ENCODE measurements around the gene ZIC4. TPM values are rescaled to one million over a fixed set of nuclear protein-coding genes. Genes with fewer than 3 reads are reported as not detected.

The ZIC4 gene
- total RNA-seq, 2 donors from 2014 or later, result not detected

- Mint-ChIP-seq H3K4me3 (no peak overlapping the region), H3K9me3 (peaks cover 2% of the 10 kb centered on the region)
Measured at GRCh38 chr3:147336543-147337278, 69.6 kb downstream of the ZIC4 start.

More at GRCh38 chr3:147336543-147337278, 69.6 kb downstream of the ZIC4 start:
- ATAC-seq (no peak), DNase-seq (ENCODE audit: low spot score) (no peak)
- Mint-ChIP-seq H3K27ac (no peak overlapping the region), H3K4me1 (ENCODE audit: low read depth in 2 of 2) (no peaks in the 10 kb centered on the region), H3K36me3 (no peaks in the 10 kb centered on the region), H3K27me3 (no peaks in the 10 kb centered on the region)

Other genes with a start within 250 kb of the ZIC4 start
- gene ZIC1, start 2.8 kb upstream of the ZIC4 start, total RNA-seq, result not detected